GM13977 (cell line): ENCODE data around the gene CCDC188.

ENCODE experiments used
- DNase-seq: peaks from one replicate; pipeline ENCODE4 v3.0.0; 2012; ENCODE audit warnings: low spot score
- CTCF ChIP-seq: IDR thresholded peaks from 2 replicates; pipeline ENCODE4 v1.5.1; 2012; ENCODE audit warnings: mild to moderate bottlenecking, control low read depth; ENCODE audit not compliant: insufficient read depth; ENCODE audit errors: extremely low read depth, missing control alignments
- in situ Hi-C: fragments of 300-500 bp; cut with MboI; formaldehyde crosslinking; loops from one replicate; pipeline ENCODE4 v1.12.0; 2022; ENCODE audit warnings: low sequenced_read_pairs, low pct_unique_long_range_greater_than_20kb, mixed read lengths, inconsistent platforms; ENCODE audit not compliant: unreplicated experiment

The CCDC188 gene

GRCh38 chr22:20107951-20108756 lies 42.7 kb downstream of the CCDC188 start:
- DNase-seq, result no peak
- TF ChIP-seq CTCF, result no peak
- in situ Hi-C loops, result no loop called here

GRCh38 chr22:20107471-20107901 lies 43.4 kb downstream of the CCDC188 start:
- in situ Hi-C loops, result no loop called here
- no peak for TF ChIP-seq CTCF
- DNase-seq, result no peak

- TF ChIP-seq CTCF, result no peak
- in situ Hi-C loops, result no loop called here
- DNase-seq, result no peak
Observed at GRCh38 chr22:20106849-20107237, 44.0 kb downstream of the CCDC188 start.

GRCh38 chr22:20106205-20106848 lies 44.5 kb downstream of the CCDC188 start:
- DNase-seq, result no peak
- no peak for TF ChIP-seq CTCF

GRCh38 chr22:20105456-20106204 lies 45.2 kb downstream of the CCDC188 start:
- TF ChIP-seq CTCF, result no peak
- in situ Hi-C loops, result no loop called here
- DNase-seq, result no peak

More at GRCh38 chr22:20106205-20106848, 44.5 kb downstream of the CCDC188 start:
- in situ Hi-C loops, result no loop called here

GRCh38 chr22:20102203-20102780 lies 48.6 kb downstream of the CCDC188 start:
- DNase-seq, result no peak
- TF ChIP-seq CTCF, result no peak
- in situ Hi-C loops, result no loop called here
